GM13976 (cell line): ENCODE results near the gene PTAFR.

Source experiments
- DNase-seq: peaks from one replicate; pipeline ENCODE4 v3.0.0; 2012; ENCODE audit warnings: low spot score
- in situ Hi-C: fragments of 300-500 bp; cut with MboI; formaldehyde crosslinking; loops from one replicate; pipeline ENCODE4 v1.12.0; 2022; ENCODE audit warnings: low sequenced_read_pairs, mixed read lengths, inconsistent platforms; ENCODE audit not compliant: unreplicated experiment
- TF ChIP-seq, protein P1 (sequence below): IDR thresholded peaks from 2 replicates; pipeline ENCODE4 v1.5.1; 2012; ENCODE audit warnings: borderline replicate concordance, mild to moderate bottlenecking; ENCODE audit not compliant: insufficient read depth; ENCODE audit errors: extremely low read depth, missing control alignments, control extremely low read depth

Gene PTAFR

DNA sequence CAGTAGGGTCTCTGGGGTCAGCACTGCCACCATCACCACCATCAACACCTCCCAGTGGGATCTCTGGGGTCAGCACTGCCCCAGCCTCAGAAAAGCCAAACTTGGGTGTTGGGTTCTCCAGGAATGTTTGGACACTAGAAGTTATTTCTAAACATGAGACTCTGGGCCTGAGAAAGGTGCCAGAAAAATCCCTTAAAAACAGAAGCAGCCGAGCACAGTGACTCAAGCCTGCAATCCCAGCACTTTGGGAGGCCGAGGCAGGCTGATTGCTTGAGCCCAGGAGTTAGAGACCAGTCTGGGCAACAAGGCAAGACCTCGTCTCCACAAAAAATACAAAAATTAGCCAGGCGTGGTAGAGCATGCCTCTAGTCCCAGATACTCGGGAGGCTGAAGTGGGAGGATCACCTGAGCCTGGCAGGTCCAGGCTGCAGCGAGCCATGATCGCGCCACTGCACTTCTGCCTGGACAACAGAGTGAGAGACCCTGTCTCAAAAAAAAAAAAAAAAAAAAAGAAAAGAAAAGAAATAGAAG is 470 bp downstream of the PTAFR start:
- in situ Hi-C loops = no loop called here
- TF ChIP-seq, protein P1, sequence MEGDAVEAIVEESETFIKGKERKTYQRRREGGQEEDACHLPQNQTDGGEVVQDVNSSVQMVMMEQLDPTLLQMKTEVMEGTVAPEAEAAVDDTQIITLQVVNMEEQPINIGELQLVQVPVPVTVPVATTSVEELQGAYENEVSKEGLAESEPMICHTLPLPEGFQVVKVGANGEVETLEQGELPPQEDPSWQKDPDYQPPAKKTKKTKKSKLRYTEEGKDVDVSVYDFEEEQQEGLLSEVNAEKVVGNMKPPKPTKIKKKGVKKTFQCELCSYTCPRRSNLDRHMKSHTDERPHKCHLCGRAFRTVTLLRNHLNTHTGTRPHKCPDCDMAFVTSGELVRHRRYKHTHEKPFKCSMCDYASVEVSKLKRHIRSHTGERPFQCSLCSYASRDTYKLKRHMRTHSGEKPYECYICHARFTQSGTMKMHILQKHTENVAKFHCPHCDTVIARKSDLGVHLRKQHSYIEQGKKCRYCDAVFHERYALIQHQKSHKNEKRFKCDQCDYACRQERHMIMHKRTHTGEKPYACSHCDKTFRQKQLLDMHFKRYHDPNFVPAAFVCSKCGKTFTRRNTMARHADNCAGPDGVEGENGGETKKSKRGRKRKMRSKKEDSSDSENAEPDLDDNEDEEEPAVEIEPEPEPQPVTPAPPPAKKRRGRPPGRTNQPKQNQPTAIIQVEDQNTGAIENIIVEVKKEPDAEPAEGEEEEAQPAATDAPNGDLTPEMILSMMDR = no peak

DNA sequence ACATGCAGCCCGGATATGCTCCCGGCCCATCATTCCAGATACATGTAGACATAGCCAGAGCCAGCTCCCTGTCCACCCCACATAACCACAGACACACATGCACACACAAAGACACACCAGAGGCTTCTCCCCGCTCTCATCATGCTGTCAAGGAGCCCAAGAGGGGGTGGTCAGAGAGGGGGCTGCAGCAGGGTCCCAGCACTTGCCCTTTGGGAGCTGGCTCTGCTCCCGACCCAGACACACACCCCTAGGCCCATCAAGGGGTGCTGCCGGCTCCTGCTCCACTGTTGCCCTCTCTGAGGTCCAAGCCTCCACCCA is 2.6 kb downstream of the PTAFR start:
- TF ChIP-seq, protein P1 = no peak
- in situ Hi-C loops = no loop called here
- no peak for DNase-seq

More for the DNA sequence above, 470 bp downstream of the PTAFR start:
- no peak for DNase-seq

DNA sequence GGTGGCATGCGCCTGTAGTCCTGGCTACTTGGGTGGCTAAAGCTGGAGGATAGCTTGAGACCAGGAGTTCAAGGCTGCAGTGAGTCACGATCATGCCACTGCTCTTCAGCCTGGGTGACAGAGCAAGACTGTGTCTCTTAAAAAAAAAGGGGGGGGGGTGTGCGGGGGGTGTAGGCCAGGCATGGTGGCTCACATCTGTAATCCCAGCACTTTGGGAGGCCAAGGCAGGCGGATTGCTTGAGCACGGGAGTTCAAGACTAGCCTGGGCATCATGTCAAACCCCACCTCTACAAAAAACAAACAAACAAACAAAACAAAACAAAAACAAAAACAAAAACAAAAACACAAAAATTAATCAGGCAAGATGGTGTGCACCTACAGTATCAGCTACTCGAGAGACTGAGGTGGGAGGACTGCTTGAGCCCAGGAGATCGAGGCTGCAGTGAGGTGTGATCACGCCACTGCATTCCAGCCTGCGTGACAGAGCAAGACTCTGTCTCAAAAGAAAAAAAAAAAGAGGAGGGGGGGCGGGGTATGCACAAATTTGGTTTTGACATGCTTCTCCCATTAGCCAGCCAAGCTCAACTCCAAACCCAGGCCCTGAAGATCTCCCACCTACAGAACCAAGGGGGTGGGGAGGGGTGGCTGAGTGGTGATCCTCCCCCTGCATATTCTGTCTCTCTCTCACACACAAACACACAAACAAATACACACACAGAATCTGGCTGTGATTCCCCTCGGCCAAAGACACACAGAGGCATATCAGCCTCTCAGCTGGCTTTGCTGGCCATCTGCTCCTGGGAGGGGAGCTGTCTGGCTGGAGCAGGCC is 3.1 kb downstream of the PTAFR start:
- TF ChIP-seq, protein P1 = no peak
- no peak for DNase-seq
- in situ Hi-C loops = no loop called here

DNA sequence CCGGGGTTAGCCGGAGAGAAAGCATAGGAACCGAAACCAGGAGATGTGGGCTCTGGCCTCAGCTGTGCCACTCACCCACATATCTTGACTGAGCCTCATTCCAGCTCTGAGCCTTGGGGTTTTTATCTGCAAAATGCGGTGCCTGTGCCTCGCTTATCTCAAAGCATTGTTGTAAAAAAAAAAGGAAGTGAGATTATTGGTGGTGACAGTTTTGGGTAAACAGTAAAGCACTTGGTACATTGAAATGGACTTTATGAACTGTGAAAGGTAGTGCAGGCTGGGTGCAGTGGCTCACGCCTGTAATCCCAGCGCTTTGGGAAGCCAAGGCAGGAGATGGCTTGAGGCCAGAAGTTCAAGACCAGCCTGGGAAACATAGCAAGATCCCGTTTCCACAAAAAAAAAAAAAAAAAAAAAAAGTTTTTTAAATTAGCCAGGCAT is 3.8 kb downstream of the PTAFR start:
- TF ChIP-seq, protein P1 = no peak
- DNase-seq = peak; percentile 73
- in situ Hi-C loops = no loop called here

DNA sequence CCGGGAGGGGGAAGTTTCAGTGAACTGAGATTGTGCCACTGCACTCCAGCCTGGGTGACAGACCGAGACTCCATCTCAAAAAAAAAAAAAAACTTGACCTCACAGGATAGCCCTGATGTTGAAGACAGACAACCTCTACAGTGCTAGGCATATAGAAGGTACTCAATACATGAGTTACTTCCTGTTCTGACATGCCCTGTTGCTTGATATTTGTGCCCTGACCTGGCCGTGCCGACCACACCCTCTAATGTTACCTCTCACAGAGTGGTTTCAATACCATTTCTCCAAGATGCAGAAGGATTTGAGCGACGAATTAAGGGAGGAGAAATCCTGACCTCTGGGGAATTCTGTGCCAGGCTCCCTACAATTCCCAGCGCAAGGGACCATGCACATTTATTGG is 5.2 kb downstream of the PTAFR start:
- in situ Hi-C loops = no loop called here
- DNase-seq = no peak
- TF ChIP-seq, protein P1 = no peak

DNA sequence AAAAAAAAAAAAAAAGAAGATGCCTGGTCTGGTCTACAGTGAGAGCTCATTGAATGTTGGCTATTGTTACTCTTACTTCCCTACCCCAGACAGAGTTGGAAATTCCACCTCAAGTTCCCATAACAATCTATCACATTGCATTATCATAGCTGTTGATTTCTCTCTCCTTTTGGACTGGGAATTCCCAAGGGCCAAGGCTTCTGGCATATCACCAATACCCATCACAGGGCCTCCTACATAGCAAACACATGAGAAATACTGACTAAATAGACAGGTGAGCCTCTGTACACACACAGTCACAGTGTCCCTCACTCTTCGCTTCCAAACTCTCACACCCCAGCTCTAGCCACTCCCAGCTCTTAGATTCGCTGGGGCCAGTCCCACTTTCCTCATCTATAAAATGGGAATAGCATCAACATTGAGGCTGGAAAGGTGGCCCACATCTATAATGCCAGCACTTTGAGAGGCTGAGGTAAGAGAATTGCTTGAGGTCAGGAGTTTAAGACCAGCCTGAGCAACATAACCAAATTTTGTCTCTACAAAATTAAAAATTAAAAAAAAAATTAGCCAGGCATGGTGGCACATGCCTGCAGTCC is 6.4 kb downstream of the PTAFR start:
- TF ChIP-seq, protein P1 = no peak
- no peak for DNase-seq
- in situ Hi-C loops = no loop called here
